DND-41 (cell line): ENCODE results near the gene UBXN10.

Experiments used
- CTCF ChIP-seq: IDR thresholded peaks from 2 replicates; pipeline ENCODE4 v1.5.1; 2012; ENCODE audit warnings: borderline replicate concordance, low read length, moderate library complexity, mild to moderate bottlenecking; ENCODE audit not compliant: poor library complexity, severe bottlenecking; ENCODE audit errors: extremely low read depth
- EZH2 ChIP-seq: IDR thresholded peaks from 3 replicates; pipeline ENCODE4 v1.6.1; 2012; ENCODE audit warnings: borderline replicate concordance, low read depth, mild to moderate bottlenecking, moderate library complexity, low read length, inconsistent platforms; ENCODE audit not compliant: severe bottlenecking

GRCh38 chr1:20184997-20185833 lies 681 bp upstream of the UBXN10 start:
- TF ChIP-seq CTCF (no peak), EZH2 (no peak)
